Erythroblast (primary cell): ENCODE measurements around the gene TSLP.

Experiments
- GATA1 ChIP-seq: IDR thresholded peaks from 2 replicates; pipeline ENCODE4 v1.6.1; 2011; ENCODE audit warnings: low read depth, mild to moderate bottlenecking, control low read depth, low read length, moderate library complexity
- POLR2A ChIP-seq: IDR thresholded peaks from 2 replicates; pipeline ENCODE4 v1.6.1; 2011; ENCODE audit warnings: mild to moderate bottlenecking, low read length

GRCh38 chr5:111022301-111022700 is 49.2 kb upstream of the TSLP start:
- TF ChIP-seq POLR2A: no peak
- no peak for TF ChIP-seq GATA1
